H1 (cell line): Measurements from ENCODE around the gene PDE1C. TPM values are rescaled to one million over a fixed set of nuclear protein-coding genes. Genes with fewer than 3 reads are reported as not detected.

Source experiments
- CTCF ChIA-PET: fragments of 300-600 bp; sonication (Branson Sonifier 250); formaldehyde crosslinking; loops from one replicate; lab custom pipeline; 2021; ENCODE audit not compliant: partially characterized antibody; lab: Charles Lee
- POLR2A ChIA-PET: fragments of 300-600 bp; sonication (Branson Sonifier 250); formaldehyde crosslinking; loops from one replicate; lab custom pipeline; 2021; ENCODE audit warnings: inconsistent platforms; ENCODE audit not compliant: partially characterized antibody; lab: Charles Lee
- DNase-seq, 2 experiments: peaks; one replicate each; pipeline versions ENCODE4 v3.0.0 to v3.0.0-alpha.2; 2010 to 2022; ENCODE audit warnings: low spot score in 2 of 2, low read depth in 1 of 2, mixed read lengths in 1 of 2
- FAIRE-seq: peaks from 2 replicates; lab custom pipeline; 2011; peaks lifted over from hg19 to GRCh38; lab: Jason Lieb, UNC
- H2AFZ ChIP-seq: 2 replicates; pipeline ENCODE4 v1.8.1; 2012; ENCODE audit warnings: low read length, inconsistent platforms
- H2AK5ac ChIP-seq: 2 replicates; pipeline ENCODE4 v1.6.1; 2013; ENCODE audit warnings: low read depth, low read length
- H2BK120ac ChIP-seq: replicated peaks from 2 replicates; pipeline ENCODE3; 2013; ENCODE audit warnings: low read depth, low read length, inconsistent platforms
- H2BK12ac ChIP-seq: 2 replicates; pipeline ENCODE4 v1.6.1; 2013; ENCODE audit warnings: low read depth, low read length
- H2BK15ac ChIP-seq: 2 replicates; pipeline ENCODE4 v1.6.1; 2013; ENCODE audit warnings: low read length
- H2BK20ac ChIP-seq: 2 replicates; pipeline ENCODE4 v1.6.1; 2013; ENCODE audit warnings: low read length
- H2BK5ac ChIP-seq: 2 replicates; pipeline ENCODE4 v1.6.1; 2013; ENCODE audit warnings: low read depth, low read length
- H3K14ac ChIP-seq: 2 replicates; pipeline ENCODE4 v1.6.1; 2013; ENCODE audit warnings: inconsistent platforms; ENCODE audit not compliant: insufficient read length
- H3K18ac ChIP-seq: 2 replicates; pipeline ENCODE4 v1.6.1; 2013; ENCODE audit warnings: low read length; ENCODE audit errors: extremely low read depth
- H3K23ac ChIP-seq: 2 replicates; pipeline ENCODE4 v1.6.1; 2013; ENCODE audit warnings: inconsistent platforms; ENCODE audit not compliant: insufficient read length
- H3K23me2 ChIP-seq: 2 replicates; pipeline ENCODE4 v1.6.1; 2013; ENCODE audit warnings: low read depth, low read length
- H3K27ac ChIP-seq: 2 replicates; pipeline ENCODE4 v1.6.1; 2011; ENCODE audit warnings: low read depth, low read length, inconsistent platforms
- H3K27me3 ChIP-seq, 4 experiments: replicated peaks in 1 of 4; 1 replicate in 1 of 4; 2 replicates in 3 of 4; pipeline versions ENCODE4 v1.6.1 to v1.8.1; 2011 to 2013; ENCODE audit warnings: low read length in 3 of 4, mild to moderate bottlenecking in 3 of 4, inconsistent platforms in 2 of 4, mixed read lengths in 2 of 4, moderate library complexity in 1 of 4; ENCODE audit not compliant: control insufficient read depth in 3 of 4, insufficient read depth in 3 of 4; ENCODE audit errors: extremely low read depth in 1 of 4
- H3K36me3 ChIP-seq, 4 experiments: 2 replicates each; pipeline versions ENCODE4 v1.6.1 to v1.8.1; 2011 to 2013; ENCODE audit warnings: mild to moderate bottlenecking in 4 of 4, low read length in 3 of 4, moderate library complexity in 2 of 4, control low read depth in 1 of 4, inconsistent platforms in 1 of 4; ENCODE audit not compliant: insufficient read depth in 4 of 4, control insufficient read depth in 2 of 4
- H3K4ac ChIP-seq: replicated peaks from 2 replicates; pipeline ENCODE3; 2013; ENCODE audit warnings: low read length, low read depth, mixed read lengths, inconsistent platforms; ENCODE audit not compliant: insufficient read length
- H3K4me1 ChIP-seq, 4 experiments: replicated peaks in 1 of 4; 1 replicate in 1 of 4; 2 replicates in 3 of 4; pipeline versions ENCODE4 v1.6.1 to v1.8.1; 2011 to 2013; ENCODE audit warnings: low read length in 3 of 4, inconsistent platforms in 2 of 4, mixed read lengths in 1 of 4; ENCODE audit not compliant: insufficient read depth in 4 of 4, control insufficient read depth in 3 of 4
- H3K4me2 ChIP-seq, 2 experiments: 2 replicates each; pipeline versions ENCODE4 v1.6.1 to v1.8.1; 2011 to 2013; ENCODE audit warnings: low read depth in 2 of 2, low read length in 2 of 2, control low read depth in 1 of 2, inconsistent platforms in 1 of 2, mild to moderate bottlenecking in 1 of 2; ENCODE audit not compliant: insufficient read depth in 1 of 2
- H3K4me3 ChIP-seq, 4 experiments: fragments of 200-600, 300-600 bp in 1 of 4; sonication (generic), shearing (Covaris generic), sonication (Bioruptor Twin) in 1 of 4; 2 replicates each; pipeline versions ENCODE4 v1.5.1 to v1.8.1; 2011 to 2016; ENCODE audit warnings: low read length in 4 of 4, low read depth in 3 of 4, control low read depth in 2 of 4, inconsistent platforms in 2 of 4, mild to moderate bottlenecking in 2 of 4, mixed read lengths in 1 of 4, moderate library complexity in 1 of 4; ENCODE audit not compliant: insufficient read depth in 2 of 4; ENCODE audit errors: extremely low read depth in 1 of 4
- H3K56ac ChIP-seq: replicated peaks from 2 replicates; pipeline ENCODE3; 2013; ENCODE audit warnings: low read depth, mild to moderate bottlenecking, mixed read lengths, low read length, inconsistent platforms; ENCODE audit not compliant: insufficient read length
- H3K79me1 ChIP-seq: 2 replicates; pipeline ENCODE4 v1.6.1; 2013; ENCODE audit warnings: low read depth, low read length, control low read depth
- H3K79me2 ChIP-seq, 2 experiments: 2 replicates each; pipeline versions ENCODE4 v1.6.1 to v1.8.1; 2012 to 2013; ENCODE audit warnings: low read length in 2 of 2, mild to moderate bottlenecking in 2 of 2, inconsistent platforms in 1 of 2; ENCODE audit not compliant: insufficient read depth in 2 of 2, control insufficient read depth in 1 of 2
- H3K9ac ChIP-seq, 4 experiments: replicated peaks in 1 of 4; 1 replicate in 1 of 4; 2 replicates in 3 of 4; pipeline versions ENCODE4 v1.6.1 to v1.8.1; 2011 to 2013; ENCODE audit warnings: low read depth in 3 of 4, low read length in 3 of 4, control low read depth in 2 of 4, mild to moderate bottlenecking in 2 of 4, moderate library complexity in 2 of 4, inconsistent platforms in 1 of 4; ENCODE audit errors: extremely low read depth in 1 of 4
- H3K9me3 ChIP-seq, 2 experiments: 2 replicates each; pipeline versions ENCODE4 v1.6.1 to v1.8.1; 2012 to 2013; ENCODE audit warnings: mild to moderate bottlenecking in 2 of 2, moderate library complexity in 2 of 2, control low read depth in 1 of 2, inconsistent platforms in 1 of 2, low read depth in 1 of 2, low read length in 1 of 2, mixed read lengths in 1 of 2; ENCODE audit not compliant: insufficient read depth in 2 of 2
- H4K20me1 ChIP-seq, 2 experiments: replicated peaks in 1 of 2; 2 replicates each; pipeline versions ENCODE3 to v1.8.1; 2011 to 2013; ENCODE audit warnings: inconsistent platforms in 2 of 2, low read length in 2 of 2, mild to moderate bottlenecking in 1 of 2; ENCODE audit not compliant: insufficient read depth in 2 of 2, control insufficient read depth in 1 of 2
- H4K5ac ChIP-seq: 2 replicates; pipeline ENCODE4 v1.6.1; 2013; ENCODE audit warnings: low read length, low read depth, mixed read lengths, inconsistent platforms; ENCODE audit not compliant: insufficient read length
- H4K8ac ChIP-seq: 2 replicates; pipeline ENCODE4 v1.8.0; 2013; ENCODE audit warnings: mild to moderate bottlenecking, moderate library complexity, low read length, inconsistent platforms; ENCODE audit not compliant: insufficient read depth; ENCODE audit errors: extremely low read depth
- H4K91ac ChIP-seq: replicated peaks from 2 replicates; pipeline ENCODE3; 2013; ENCODE audit warnings: low read length, mixed read lengths, inconsistent platforms; ENCODE audit not compliant: insufficient read length
- CTBP2 ChIP-seq: IDR thresholded peaks from 2 replicates; pipeline ENCODE4 v1.7.0; 2011; ENCODE audit warnings: borderline replicate concordance, mild to moderate bottlenecking, moderate library complexity, mixed read lengths, low read length; ENCODE audit not compliant: insufficient read depth, insufficient read length
- POLR2A ChIP-seq, 2 experiments: IDR thresholded peaks; 1 replicate in 1 of 2; 2 replicates in 1 of 2; pipeline ENCODE4 v1.6.1; 2011; ENCODE audit warnings: low read depth in 2 of 2, low read length in 2 of 2, mild to moderate bottlenecking in 2 of 2; ENCODE audit errors: control extremely low read depth in 1 of 2
- POU5F1 ChIP-seq: IDR thresholded peaks from 2 replicates; pipeline ENCODE4 v1.6.1; 2011; ENCODE audit warnings: low read depth, mild to moderate bottlenecking, low read length, moderate library complexity
- RBBP5 ChIP-seq: IDR thresholded peaks from 2 replicates; pipeline ENCODE4 v1.7.1; 2012; ENCODE audit warnings: low read depth, mild to moderate bottlenecking, inconsistent platforms, low read length, moderate library complexity, borderline replicate concordance
- SUZ12 ChIP-seq: fragments of 200-600 bp; sonication (generic); IDR thresholded peaks from 2 replicates; pipeline ENCODE4 v1.6.1; 2012; ENCODE audit warnings: mild to moderate bottlenecking, inconsistent platforms, low read length, moderate library complexity, mixed read lengths
- WGBS, 2 experiments: shearing (Covaris generic) in 1 of 2; methylation state at CpG; one replicate each; pipeline versions ENCODE4 v1.1.6 to v1.1.7; 2013 to 2015; ENCODE audit warnings: low lambda C conversion rate in 2 of 2, mixed read lengths in 2 of 2, inconsistent platforms in 1 of 2, low coverage in 1 of 2, missing lambda C conversion rate in 1 of 2; ENCODE audit not compliant: insufficient replicate concordance in 2 of 2, insufficient coverage in 1 of 2, insufficient read length in 1 of 2; ENCODE audit errors: extremely low coverage in 1 of 2, missing lambda C conversion rate in 1 of 2; 5-methylcytosine and 5-hydroxymethylcytosine counted together
- polyA plus RNA-seq, 7 experiments: library from polyadenylated mRNA; depleted of rRNA in 3 of 7; stranded (reverse) in 5 of 7; unstranded in 2 of 7; fragments of >200 nt in 5 of 7; fragments of 200-250 nt in 2 of 7; gene quantifications; 1 replicate in 5 of 7; 2 replicates in 1 of 7; 4 replicates in 1 of 7; pipeline versions ENCODE4 v1.2.1 to v1.2.3, GENCODE V29; 2011 to 2013; ENCODE audit warnings: missing spikeins in 2 of 7, mixed read lengths in 2 of 7
- total RNA-seq: library from RNA; stranded (reverse); fragmentation: NEBNext Ultra II Directional; extraction: Animal tissue kit (Norgen Biotek cat#: 25700); gene quantifications from 2 replicates; pipeline ENCODE4 v1.2.1, GENCODE V29; 2021

Gene PDE1C
- total and polyA plus RNA-seq, 2 of the 8 experiments (the other 6 are each of a cell fraction or from before 2014, with no cell fraction given), result 0.11 to 1.1 TPM

DNA sequence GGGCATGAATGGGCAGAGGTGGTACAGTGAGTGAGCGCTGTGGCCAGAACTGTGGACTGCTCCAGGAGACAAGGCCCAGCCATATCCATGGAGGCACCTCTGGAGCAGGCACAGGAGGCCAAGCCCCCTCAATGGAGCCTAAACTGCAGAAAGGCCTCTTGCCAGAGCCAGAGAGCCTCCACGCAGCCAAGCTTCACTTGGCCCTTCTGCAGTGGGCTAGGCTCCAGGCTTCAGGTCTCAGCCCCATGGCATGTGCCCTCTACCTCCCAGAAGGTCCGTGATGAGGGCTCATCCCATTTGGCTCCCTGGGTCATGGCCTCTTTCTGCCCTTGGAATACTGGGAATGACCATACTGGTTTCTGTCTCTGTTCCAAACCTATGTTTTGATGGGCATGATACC, 8.9 kb downstream of the PDE1C start:
- Histone ChIP-seq H3K36me3 (no peaks in the 10 kb centered on the region), H3K4me2 (no peak overlapping the region), H3K9me3 (no peaks in the 10 kb centered on the region), H3K4me3 (no peak overlapping the region), H3K27me3 (peaks cover 0 to 2% (median under 1%) of the 10 kb centered on the region in 4 experiments; a peak in 2 of 7 replicates), H2AFZ (no peak overlapping the region), H3K18ac (no peak overlapping the region), H4K5ac (no peak overlapping the region), H2BK20ac (no peak overlapping the region), H3K4ac (no peak overlapping the region), H3K79me1 (no peaks in the 10 kb centered on the region), H3K14ac (no peak overlapping the region), H2AK5ac (no peak overlapping the region), H3K4me1 (peaks cover 0 to 7% (median 5%) of the 10 kb centered on the region in 4 experiments; a peak in 4 of 7 replicates), H3K27ac (no peak overlapping the region), H4K20me1 (no peaks in the 10 kb centered on the region), H4K8ac (no peak overlapping the region), H3K23ac (no peak overlapping the region), H2BK120ac (no peak overlapping the region), H2BK5ac (no peak overlapping the region), H2BK12ac (no peak overlapping the region), H3K9ac (no peak overlapping the region), H3K79me2 (no peaks in the 10 kb centered on the region), H3K56ac (no peak overlapping the region), H2BK15ac (no peak overlapping the region), H4K91ac (no peak overlapping the region), H3K23me2 (no peaks in the 10 kb centered on the region)
- 92% methylated on average over 3 of the region's 3 CpGs; no CpG with 5 or more reads in 1 of the 2 experiments for WGBS, 2 experiments
- FAIRE-seq (no peak), DNase-seq (no peak)
- ChIA-PET CTCF (interaction anchor here (0.7 to 8.0 kb wide), 14 partner anchors 8 to 312 kb away, joined by 3 to 43 read pairs (median 4); no protein-coding TSS in a partner anchor), POLR2A (no interaction called here)
- no peak for TF ChIP-seq POLR2A (IDR thresholded peaks at IDR 0.05; ENCODE audit: control extremely low read depth in 1 of 2, low read depth in 2 of 2, low read length in 2 of 2)
- TF ChIP-seq POU5F1, result no peak
- no peak for TF ChIP-seq SUZ12
- TF ChIP-seq RBBP5, result no peak
- no peak for TF ChIP-seq CTBP2
